ENCODE results near the gene GAR1.
"Not testable (repeated sequence)": the region's sequence is repeated elsewhere in the genome, so short reads cannot be mapped to it uniquely, and the experiment has no call there.

GAR1 gene

DNA sequence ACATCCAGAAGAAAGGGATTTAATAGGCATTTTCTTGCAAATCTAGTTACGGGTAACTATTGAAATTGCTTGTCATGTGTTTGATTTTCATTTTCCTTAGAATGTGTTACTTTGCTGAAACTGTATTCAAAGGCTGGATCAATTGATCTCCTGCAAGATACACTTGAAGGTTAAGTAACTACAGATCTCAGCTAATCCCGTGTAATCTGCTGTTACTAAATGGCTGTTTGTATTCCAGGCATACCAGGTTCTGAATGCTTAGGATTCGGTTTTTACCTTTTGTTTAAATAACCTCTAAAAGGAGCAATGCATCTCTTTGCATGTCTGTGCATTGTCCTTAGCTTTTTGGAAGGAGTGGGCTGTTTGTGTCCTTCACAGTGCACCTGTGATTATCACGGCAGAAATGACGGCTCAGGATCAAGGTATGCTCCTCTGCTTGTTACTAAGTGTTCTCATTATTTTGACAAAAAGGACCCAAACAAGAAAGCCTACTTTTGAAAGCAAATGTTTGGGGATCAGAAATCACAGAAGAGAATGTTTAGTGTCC is 32.4 kb downstream of the GAR1 start, which contains the start of gene LRIT3:
Gene LRIT3 (plus strand): TSS at position 212 of the 547 bp plus-strand sequence. CDS start 95 bp downstream, at position 307.
- no peak for FAIRE-seq

DNA sequence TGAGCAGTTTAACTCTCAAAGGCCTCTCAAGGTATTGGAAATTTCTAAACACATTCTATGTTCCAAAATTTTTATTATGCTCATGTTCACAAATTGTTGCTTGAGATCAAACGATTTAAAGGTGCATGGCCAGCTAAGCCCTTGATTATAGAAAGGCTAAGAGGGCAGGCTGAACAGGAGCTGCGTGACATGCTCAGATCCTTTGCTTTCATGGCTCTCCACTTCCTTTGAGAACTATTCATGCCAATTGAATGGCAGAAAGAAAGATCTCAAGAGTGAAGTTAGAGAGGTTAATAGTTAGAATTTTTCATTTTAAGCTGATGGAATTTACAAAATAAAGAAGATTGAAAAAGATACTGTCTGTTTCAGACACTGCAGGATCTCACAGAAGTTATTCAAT is 32.9 kb downstream of the GAR1 start:
- FAIRE-seq, result no peak

GRCh38 chr4:109850601-109851000 is 35.0 kb downstream of the GAR1 start:
- FAIRE-seq, result no peak

GRCh38 chr4:109859426-109860300 is 44.1 kb downstream of the GAR1 start:
- FAIRE-seq, result not testable (repeated sequence)

GRCh38 chr4:109861271-109861670 is 45.7 kb downstream of the GAR1 start:
- no peak for FAIRE-seq

GRCh38 chr4:109861916-109862511 is 46.5 kb downstream of the GAR1 start:
- peak; percentile 29 for FAIRE-seq

- FAIRE-seq, result no peak
These were observed 48.6 kb downstream of the GAR1 start for GRCh38 chr4:109864134-109864533.

GRCh38 chr4:109870061-109870460 is 54.5 kb downstream of the GAR1 start:
- no peak for FAIRE-seq

- FAIRE-seq, result no peak
These were observed 56.5 kb downstream of the GAR1 start for GRCh38 chr4:109872065-109872464.

- FAIRE-seq, result no peak
These were observed 57.5 kb downstream of the GAR1 start for GRCh38 chr4:109872950-109873656.

DNA sequence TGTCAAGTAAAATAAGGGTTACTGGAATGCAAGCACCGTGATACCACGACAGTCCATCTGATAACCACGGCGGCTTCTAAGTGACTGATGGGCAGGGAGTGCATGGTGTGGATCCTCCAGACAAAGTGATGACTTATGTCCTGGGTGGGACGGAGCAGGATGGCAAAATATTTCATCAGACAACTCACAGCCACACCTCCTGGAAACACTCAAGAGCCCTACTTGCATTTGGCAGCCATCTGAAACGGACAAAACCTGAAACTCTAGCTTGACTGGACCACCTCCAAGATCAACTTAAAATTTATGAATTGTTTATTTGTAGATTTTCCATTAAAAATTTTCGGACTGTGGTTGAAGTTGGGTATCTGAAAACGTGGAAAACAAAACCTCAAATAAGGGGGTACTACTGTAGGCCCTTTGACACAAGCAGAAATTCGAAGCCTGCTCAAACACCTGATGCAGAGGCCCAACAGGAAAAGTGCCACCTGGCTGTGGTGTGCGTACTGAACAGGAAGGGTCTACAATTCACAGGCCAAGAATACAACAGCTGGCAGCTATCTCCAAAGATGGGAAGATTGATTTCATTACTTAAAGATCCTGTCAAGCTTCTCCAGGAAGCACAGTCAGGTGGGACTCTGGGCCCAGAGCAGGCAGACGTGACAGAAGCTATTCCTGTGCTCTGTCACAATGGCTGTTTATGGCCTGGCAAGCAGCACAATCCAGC is 58.4 kb downstream of the GAR1 start:
- FAIRE-seq, result no peak
